Stimulated activated CD8-positive, alpha-beta memory T cell treated with anti-CD3 and anti-CD28 coated beads, Interleukin-15, amount 100 ng/mL, for 1 hour (primary cell): ENCODE measurements around the gene RASSF6.
"Not testable (repeated sequence)": the region's sequence is repeated elsewhere in the genome, so short reads cannot be mapped to it uniquely, and the experiment has no call there.

ENCODE experiments used
- DNase-seq: peaks from one replicate; pipeline ENCODE4 v3.0.0-alpha.2; 2020; ENCODE audit warnings: low read depth

Gene RASSF6, protein sequence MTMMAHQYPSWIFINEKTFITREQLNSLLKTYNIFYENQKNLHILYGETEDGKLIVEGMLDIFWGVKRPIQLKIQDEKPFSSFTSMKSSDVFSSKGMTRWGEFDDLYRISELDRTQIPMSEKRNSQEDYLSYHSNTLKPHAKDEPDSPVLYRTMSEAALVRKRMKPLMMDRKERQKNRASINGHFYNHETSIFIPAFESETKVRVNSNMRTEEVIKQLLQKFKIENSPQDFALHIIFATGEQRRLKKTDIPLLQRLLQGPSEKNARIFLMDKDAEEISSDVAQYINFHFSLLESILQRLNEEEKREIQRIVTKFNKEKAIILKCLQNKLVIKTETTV

DNA sequence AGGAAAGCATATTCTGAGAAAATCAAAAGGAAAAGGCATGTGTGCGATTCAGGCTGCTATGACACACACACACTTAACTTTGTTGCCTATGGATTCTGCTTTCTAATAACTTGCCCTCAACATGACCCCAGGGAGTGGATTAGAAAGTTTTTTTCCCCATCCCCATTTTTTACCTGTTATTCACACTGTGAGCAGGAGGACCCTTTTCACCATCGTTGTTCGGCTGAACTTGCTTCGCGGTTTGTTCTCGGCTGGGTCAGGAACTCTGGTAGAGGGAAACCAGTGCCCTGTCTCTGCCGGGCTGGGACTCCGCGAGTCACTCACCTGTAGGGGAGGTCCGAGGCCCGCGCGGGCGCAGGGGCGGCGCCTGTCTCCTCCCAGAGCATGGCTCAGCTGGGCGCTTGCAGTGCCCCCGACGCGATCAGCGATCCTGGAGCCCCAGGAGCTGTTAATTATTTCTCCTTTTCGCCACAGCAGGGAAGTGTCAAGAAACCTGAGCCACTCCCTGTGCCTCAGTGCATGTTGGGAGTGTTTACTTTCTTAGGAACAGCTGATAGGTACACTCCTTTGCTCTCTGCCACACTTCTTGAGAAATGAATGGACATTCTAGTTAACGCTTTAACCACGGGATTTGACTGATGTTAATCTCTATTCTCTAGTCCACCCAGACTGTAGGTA, at the start of gene RASSF6:
RASSF6 (minus strand) TSS at position 322 of the 678 bp plus-strand sequence. CDS start 8,641 bp downstream, outside the sequence.
- DNase-seq, result no peak

DNA sequence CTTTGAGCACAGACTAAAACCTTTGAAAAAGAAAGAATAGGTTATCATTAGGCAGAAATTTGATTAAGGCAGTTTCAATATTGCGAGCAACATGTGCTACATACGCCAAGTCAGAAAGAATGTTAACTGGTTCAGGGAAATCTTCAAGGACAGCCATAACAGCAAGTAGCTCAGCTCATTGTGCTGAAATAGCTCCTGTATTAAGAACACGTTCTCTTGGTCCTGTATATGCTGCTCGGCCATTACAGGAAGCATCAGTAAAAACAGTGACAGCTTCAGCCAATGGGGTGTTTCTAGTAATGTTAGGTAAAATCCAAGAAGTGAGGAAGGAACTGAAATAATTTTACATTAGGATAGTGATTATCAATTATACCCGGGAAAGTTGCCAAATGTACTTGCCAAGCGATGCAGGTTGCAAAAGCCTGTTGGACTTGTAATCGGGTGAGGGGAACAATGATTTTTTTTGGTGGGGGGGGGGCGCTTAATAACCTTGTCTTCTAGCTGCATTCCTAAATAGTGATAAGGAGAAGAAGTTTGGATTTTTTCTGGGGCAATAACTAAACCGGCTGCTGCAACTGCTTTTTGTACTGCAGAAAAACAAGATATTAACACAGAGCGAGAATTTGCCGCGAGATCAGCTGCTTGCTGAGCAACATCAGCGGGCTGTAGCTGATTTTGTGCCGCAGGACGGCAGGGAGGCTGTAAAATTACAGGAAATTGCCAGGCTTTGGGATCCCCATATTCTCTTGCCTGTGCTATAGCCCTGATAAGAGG, 49.4 kb upstream of the RASSF6 start:
- DNase-seq, result no peak

DNA sequence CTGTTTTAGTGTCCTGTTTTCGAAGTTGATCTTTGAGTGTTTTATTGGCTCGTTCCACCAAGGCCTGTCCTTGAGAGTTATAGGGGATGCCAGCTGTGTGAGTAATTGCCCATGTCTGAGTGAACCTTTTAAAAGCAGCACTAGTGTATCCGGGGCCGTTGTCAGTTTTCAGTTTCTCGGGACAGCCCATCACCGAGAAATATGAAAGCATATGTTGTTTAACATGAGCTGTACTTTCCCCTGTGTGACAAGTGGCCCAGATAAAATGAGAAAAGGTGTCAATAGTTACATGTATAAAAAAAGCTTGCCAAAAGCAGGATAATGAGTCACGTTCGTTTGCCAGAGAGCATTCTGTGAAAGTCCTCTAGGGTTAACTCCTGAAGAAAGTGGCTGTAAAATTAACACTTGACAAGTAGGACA, 48.6 kb upstream of the RASSF6 start:
- DNase-seq, result no peak

DNA sequence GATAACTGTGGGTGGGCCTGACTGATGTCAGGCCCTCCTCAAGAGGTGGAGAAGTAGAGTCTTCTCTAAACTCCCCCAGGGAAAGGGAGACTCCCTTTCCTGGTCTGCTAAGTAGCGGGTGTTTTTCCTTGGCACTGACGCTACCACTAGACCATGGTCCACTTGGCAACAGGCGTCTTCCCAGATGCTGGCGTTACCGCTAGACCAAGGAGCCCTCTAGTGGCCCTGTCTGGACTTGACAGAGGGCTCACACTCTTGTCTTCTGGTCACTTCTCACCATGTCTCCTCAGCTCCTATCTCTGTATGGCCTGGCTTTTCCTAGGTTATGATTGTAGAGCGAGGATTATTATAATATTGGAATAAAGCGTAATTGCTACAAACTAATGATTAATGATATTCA, 45.7 kb upstream of the RASSF6 start:
- not testable (repeated sequence) for DNase-seq

DNA sequence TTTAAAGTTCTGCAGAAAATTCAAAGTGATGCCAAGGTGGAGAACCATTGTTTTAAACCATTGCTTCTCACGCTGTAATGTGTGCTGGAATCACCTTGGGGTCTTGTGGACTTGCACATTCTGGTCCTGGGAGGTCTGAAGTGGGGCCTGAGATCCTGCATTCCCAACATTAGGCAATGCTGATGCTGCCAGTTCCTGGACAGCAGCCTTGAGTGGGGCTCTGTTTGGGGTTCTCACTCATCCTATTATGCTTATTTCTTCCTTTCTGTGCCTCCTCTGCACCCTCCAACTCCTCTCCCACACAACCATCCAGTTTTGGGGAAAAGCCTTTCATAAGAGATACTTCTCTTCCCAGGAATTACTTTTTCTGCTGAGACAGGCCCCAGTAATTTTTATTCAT, 44.2 kb upstream of the RASSF6 start:
- no peak for DNase-seq

DNA sequence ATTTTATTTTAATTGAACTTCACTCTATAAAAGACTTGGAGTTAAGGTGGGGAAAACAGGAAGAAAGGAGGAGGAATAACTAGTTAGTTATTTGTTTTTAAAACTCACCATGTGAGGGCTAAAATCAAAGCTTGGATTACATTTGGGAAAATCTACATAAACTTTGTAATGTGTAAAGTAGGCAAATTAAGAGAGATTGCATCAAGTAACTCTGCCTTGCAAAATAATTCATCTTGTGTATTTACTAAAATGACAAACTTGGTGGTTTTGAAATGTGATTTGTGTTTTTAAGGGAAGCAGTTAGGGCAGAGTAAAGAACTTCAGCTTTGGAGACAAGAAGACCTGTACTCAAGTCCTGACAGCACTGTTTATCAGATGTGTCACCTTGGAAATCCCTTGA, 43.3 kb upstream of the RASSF6 start:
- DNase-seq, result no peak

DNA sequence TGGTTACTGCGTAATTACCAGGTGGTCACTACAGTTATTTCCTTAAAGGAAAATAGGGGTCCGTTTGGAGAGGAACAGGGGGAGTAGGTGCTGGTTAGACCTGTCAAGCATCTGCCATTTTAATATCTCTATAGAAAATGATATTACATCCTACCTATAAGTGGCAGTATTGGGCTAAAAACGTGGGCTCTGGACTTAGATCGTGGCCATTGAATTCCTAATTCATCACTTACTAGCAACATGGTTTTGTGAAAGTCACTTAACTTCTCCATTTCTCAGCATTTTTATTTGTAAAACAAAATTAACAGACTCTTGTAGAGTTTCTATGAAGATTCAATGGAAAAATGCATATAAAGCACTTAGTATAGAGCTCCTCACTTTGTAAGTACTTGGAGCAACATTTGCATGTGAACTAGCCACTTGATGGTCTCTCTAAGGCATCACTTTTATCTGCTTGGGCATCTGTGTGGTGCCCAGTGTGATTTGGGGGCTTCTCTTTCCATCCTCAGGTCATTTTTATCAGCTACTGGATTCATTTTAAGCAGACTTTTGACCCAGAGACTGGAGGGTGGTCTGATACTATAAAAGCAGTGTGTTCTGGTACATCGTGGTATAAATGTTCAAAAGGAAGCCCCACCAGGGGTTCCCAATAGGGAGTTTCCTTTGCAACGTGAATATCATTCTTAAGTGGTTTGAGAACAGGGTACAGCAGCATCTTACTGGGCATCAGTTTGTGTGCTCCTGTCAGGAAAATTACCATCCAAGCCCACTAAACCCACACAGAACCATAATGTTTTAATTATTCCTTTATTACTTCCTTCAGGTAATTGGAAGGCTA, 42.7 kb upstream of the RASSF6 start:
- DNase-seq, result no peak

DNA sequence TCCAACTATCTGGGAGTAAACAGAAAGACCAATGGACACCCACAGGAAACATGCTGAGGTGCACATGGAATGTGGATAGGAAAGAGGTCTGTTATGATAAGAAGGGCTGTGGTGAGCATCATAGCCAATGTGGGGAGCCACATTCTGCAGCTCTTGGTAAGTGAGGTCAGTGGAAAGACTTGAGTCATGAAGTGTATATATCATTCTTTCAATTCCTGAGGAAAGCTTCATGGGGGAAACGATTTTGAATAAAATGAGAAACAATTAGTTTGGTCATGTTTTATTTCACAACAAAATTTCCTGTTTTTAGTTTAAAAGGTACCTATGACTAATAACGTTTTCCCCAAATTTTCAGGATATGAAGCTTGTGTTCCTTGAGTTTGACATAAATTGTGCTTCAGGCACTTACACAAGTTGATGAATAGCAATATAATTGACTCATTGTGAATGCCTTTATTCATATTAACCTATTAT, 41.4 kb upstream of the RASSF6 start:
- no peak for DNase-seq

DNA sequence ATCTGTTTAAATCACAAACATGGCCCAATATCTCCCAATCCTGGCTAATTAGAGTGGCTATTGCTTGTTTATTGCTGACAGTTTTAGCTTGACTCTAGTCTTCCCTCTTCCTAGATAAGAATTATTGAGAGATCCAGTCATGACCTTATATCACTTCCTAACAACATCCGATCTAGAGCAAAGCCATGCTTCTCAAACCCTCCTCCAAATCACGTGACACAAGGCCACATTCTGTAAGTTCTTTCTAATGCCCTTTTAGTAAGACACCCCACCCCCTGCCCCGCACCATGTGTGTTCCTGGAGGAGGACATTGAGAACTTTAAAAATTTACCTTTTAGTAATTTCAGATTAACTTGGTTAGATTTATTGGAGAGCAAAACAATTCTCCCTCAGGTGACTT, 40.6 kb upstream of the RASSF6 start:
- no peak for DNase-seq

DNA sequence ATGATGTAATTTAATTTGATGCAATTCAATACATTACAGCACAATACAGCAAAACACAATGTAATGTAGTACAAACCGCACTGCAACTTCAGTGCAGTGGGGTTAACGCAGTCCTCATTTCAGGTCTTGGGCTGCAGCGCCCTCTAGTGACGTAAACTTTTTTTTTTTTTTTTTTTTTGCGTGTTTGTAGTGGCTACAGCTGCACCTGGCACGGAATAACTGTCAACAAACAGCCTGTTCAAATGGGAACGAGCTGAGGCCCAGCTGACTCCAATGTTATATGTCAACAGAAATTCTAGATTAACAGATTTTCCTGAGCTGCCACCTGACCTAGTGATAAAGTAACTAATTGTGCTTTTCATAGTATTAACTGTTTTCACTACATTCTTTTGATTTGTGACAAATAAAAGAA, 33.5 kb upstream of the RASSF6 start:
- DNase-seq, result no peak

DNA sequence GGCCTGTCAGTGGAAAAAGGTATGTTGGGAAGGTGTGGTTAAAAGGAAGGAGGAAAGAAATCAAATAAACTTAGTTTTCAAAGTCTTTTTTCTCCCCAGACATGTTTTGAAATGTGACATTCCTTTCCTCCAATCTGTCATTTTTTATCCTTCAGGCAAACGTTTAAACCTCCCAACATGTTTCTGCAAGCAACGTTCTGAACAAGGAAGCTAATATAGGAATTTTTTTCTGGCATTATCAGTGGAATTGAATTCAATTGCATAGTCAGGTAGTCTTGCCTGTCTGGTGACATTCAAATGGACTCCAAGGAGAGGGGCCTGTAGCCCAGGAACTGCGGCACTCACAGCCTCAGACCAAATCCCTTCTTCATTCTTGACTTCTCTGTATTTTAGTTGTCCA, 30.0 kb upstream of the RASSF6 start:
- DNase-seq, result no peak

DNA sequence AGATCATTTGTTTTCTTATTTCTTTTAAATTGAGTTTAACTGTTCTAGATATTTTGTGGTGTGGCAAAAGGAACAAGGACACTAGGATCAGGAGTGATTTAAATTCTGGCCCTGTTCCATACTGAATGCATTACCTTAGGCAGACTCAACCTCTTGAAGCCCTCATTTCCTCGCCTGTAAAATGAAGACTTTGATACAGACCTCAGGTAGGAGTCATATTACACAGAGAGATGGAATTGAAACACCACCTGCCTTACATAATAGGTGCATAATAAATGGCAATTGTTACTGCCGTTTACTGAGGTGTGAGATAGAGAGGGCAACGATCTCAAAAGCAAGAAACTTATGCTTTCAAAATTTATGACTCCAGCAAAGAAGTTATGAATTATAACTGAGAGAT, 28.2 kb upstream of the RASSF6 start:
- no peak for DNase-seq

DNA sequence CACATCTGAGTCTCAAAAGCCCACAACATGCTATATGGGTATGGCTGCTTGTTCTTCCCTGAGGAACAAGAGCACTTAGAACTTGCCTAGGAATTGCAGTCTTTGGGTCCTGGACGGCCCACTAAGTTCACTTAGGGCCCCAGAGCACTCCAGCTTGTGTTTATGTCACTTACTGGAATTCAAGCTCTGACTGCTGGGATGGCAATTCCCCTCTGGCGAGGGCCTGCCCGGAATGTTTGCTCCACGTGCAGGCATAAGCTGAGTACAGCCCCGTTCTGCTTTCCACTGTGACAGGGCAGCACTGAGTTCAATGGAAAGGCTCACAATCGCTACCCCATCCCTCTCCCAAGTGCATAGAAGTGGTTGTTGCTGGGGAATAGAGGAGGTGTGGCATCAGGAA, 25.9 kb upstream of the RASSF6 start:
- no peak for DNase-seq

DNA sequence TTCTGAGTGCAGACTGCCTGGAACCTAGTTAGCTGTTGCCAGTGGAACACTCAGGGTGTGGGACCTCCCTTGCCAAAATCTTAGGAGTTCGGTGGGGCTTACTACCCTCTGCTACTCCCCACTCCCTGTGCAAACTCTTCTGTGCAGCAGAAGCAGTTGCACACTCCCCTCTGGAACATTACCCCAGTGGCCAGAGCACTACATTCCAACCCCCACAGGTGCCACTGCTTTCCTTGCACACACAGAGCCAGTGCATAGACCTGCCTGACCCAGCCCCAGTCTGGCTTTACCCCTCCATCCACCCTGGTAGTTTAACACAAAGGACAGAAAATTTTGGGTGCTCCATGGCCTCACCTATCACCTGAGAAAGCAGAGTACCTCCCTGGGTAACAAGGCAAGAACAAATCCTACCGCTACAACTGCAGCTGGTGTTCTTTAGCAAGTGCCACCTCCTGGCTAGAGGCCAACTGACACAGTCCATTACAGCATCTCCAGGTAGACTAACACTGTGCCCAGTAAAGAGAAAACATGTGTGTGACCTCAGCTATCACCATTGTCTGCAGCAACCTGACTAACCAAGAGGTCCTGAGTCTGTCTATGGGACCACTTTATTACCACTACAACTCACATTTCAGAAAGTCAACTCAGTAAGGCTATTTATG, 11.5 kb upstream of the RASSF6 start:
- DNase-seq, result no peak

DNA sequence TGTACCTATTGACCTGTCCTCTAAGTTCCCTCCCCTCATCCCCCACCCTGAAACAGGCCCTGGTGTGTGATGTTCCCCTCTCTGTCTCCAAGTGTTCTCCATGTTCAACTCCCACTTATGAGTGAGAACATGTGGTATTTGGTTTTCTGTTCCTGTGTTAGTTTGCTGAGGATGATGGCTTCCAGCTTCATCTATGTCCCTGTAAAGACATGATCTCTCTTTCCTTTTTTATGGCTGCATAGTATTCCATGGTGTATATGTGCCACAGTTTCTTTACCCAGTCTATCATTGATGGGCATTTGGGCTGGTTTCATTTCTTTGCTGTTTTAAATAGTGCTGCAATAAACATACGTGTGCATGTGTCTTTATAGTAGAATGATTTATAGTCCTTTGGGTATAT, 8.6 kb upstream of the RASSF6 start:
- DNase-seq, result not testable (repeated sequence)

DNA sequence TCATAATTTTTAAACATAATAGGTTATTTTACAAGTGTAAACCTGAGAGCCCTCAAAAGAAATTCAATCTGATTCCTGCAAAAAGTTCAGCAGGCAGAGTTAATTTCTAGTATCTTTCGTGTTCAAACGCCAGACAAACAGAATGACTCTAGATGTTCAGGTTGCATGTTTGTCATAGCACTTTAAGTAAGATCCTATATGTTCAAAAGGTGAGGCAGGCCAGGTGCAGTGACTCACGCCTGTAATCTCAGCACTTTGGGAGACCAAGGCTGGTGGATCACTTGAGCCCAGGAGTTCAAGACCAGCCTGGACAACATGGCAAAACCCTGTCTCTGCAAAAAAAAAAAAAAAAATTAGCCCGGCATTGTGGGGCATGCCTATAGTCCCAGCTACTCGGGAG, 1.1 kb upstream of the RASSF6 start:
- DNase-seq, result no peak

DNA sequence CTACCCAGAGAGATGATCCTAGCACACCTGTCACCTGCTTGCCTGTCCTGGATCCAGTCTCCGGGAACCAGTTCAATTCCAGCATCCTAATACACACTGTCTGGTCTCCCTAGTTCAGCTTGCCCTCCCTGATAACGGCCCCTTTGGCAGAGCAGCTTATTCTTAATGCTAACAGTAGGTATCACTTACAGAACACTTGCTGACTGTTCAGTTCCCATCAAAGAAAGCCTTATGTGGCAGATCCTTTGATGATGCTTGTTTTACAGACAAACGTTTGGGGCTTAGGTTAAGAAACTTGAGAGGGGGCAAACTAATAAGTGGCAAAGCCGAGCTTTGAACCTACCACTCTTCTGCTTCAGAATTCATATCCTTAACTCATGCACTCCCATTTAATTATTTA, 890 bp downstream of the RASSF6 start:
- DNase-seq, result no peak

DNA sequence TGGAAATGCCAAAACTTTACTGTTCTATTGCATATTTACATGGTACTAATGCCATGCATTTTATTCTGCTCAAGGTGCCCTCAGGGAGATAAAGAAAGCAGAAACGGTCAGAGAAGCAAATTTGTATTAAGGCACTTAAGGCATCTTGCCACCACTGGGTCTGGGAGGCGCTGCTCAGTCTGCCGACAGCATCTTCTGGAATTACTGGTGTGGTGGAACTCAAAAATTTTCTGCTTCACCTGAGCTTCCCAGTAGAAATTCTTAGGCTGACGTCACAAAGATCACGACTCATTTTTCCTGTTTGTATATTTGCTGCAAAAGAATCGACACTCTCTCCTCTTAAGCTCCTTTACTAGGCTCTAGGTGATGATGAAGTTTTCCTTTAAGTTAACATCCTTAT, 3.0 kb downstream of the RASSF6 start:
- no peak for DNase-seq

DNA sequence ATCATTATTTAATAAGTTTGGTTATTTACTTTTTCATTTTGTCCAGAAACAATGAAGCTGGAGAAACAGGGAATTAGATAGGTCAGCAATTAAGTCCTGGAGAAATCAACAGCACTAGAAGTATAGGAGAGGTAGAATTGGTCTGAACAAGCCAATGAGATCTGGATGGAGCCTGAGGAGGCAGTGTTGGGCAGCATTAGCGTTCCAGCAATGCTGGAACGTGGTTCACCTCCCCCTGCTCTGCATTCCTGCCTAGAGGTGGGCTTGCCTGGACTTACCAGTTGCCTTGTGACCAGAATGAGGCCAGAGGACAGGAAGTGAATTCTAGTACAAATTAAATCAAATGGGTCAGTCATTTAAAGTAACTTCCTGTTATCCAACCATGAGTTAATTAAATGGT, 4.6 kb downstream of the RASSF6 start:
- no peak for DNase-seq

DNA sequence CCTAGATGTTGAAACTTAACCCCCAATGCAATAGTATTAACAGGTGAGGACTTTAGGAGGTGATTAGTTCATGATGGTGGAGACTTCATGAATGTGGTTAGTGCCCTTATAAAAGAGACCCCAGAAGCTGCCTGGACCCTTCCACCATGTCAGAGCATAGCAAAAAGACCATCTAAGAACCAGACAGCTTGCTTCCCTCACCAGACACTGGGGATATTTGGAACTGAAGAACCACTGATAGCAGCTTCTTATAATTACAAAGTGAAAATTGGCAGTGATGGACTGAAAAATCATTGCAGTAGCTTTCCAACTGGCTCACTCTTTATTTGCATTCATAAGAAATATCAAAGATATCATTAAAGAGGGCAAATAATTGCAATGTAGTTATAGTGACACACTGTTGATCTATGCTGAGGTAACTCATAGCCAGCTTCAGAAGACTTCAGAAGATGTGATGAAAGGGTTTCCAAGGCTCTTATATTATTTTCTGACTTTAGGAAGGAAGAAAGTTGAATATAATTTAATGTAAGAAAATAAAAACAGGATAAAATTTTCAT, 5.8 kb downstream of the RASSF6 start:
- DNase-seq, result no peak

DNA sequence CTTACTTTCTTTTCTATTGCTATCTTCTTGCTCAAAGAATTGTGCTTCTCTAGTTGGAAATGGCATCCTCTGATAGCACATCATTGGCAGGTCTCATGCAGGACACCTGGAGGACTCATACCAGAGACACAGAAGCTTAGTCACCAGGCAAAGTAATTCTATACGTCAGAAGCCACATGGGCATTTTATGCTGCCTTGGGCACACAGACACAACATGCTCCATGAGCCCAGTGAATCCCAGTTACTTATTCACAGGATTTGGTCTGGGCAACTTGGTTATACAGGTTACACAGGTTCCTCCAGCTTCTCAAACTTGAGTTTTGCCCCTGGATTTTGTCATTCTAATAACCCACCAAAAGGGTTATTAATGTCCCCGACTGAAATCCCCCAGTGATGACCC, 7.1 kb downstream of the RASSF6 start:
- DNase-seq, result no peak
